Retinal pigment epithelial cell (primary cell): ENCODE measurements around the gene OPCML.

Experiments used
- DNase-seq: peaks from one replicate; pipeline ENCODE4 v3.0.0-alpha.2; 2010; ENCODE audit warnings: low read depth
- H3K4me3 ChIP-seq: 2 replicates; pipeline ENCODE4 v1.5.1; 2011; ENCODE audit warnings: mild to moderate bottlenecking, low read length, control low read depth, moderate library complexity
- TF ChIP-seq, protein P1 (sequence below): conservative IDR thresholded peaks from 2 replicates; pipeline ENCODE4 v1.5.1; 2011; ENCODE audit warnings: low read depth, low read length, control low read depth, inconsistent platforms

Gene OPCML

GRCh38 chr11:133406489-133406888, 125.8 kb downstream of the OPCML start:
- H3K4me3 ChIP-seq: no peak overlapping the region
- DNase-seq: no peak
- TF ChIP-seq, protein P1, sequence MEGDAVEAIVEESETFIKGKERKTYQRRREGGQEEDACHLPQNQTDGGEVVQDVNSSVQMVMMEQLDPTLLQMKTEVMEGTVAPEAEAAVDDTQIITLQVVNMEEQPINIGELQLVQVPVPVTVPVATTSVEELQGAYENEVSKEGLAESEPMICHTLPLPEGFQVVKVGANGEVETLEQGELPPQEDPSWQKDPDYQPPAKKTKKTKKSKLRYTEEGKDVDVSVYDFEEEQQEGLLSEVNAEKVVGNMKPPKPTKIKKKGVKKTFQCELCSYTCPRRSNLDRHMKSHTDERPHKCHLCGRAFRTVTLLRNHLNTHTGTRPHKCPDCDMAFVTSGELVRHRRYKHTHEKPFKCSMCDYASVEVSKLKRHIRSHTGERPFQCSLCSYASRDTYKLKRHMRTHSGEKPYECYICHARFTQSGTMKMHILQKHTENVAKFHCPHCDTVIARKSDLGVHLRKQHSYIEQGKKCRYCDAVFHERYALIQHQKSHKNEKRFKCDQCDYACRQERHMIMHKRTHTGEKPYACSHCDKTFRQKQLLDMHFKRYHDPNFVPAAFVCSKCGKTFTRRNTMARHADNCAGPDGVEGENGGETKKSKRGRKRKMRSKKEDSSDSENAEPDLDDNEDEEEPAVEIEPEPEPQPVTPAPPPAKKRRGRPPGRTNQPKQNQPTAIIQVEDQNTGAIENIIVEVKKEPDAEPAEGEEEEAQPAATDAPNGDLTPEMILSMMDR: no peak

- TF ChIP-seq, protein P1: no peak
- DNase-seq: no peak
- no peak overlapping the region for H3K4me3 ChIP-seq
Measured at GRCh38 chr11:133403900-133404299, 128.4 kb downstream of the OPCML start.

- TF ChIP-seq, protein P1: no peak
- DNase-seq: no peak
- no peak overlapping the region for H3K4me3 ChIP-seq
Measured at GRCh38 chr11:133402551-133402950, 129.8 kb downstream of the OPCML start.

DNA sequence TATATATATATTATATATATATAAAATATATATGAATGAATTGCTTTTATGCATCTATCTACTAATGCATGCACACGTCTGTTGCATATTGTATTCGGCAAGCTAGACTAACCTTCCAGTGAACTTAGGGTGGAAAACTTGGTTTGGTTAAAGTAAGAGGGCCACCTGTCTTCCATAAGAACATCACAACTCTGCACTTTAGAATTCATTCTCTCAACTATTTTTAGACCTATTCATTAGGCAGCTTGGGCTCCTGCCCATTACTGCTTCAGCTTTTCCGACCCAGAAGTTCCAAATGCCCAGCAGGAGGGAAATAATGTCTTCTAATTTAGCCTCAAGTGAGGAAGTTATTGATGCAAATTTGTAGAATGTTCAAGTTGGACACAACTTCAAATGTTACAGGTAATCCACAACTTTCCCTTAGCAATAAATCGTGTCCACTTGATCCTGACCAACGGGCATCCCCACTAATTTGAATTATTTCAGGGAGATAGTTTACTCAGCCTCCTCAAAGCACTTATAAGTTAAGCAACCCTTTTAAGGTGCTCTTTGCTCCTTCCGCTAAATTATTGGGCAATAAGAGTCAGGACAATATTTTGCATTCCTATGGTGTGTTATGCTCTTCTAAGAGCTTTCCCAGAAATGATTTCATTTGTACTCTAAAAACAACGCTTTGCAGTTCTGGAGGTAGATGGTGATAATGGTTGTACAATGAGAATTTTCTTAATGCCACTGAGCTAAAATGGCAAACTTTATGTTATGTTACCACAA, 132.3 kb downstream of the OPCML start:
- TF ChIP-seq, protein P1: no peak
- DNase-seq: no peak
- H3K4me3 ChIP-seq: no peak overlapping the region

- DNase-seq: no peak
Measured at GRCh38 chr11:133399294-133399693, 133.0 kb downstream of the OPCML start.

DNA sequence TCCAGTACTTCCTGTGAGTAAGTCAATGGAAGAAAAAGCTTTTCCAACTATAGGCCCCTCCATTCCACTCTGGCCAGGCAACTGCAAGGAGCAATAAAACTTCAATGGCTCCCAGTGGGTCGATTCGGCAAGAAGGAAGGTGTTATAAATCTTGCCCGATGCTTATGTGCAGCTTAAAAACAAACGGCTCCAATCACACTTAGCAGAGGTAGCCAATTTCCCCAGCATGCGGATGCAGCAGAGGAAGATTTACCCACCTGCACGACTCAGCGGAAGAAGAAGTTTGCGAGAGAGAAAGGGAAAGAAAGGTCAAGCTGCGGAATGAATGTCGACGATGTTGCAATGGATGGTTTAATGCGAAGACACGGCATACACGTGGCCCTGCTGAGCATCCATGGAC, 141.5 kb downstream of the OPCML start:
- no peak for DNase-seq
- H3K4me3 ChIP-seq: no peak overlapping the region
- TF ChIP-seq, protein P1: no peak

More at GRCh38 chr11:133399294-133399693, 133.0 kb downstream of the OPCML start:
- TF ChIP-seq, protein P1: no peak
- no peak overlapping the region for H3K4me3 ChIP-seq

GRCh38 chr11:133388975-133389568, 143.2 kb downstream of the OPCML start:
- TF ChIP-seq, protein P1: no peak
- DNase-seq: no peak
- H3K4me3 ChIP-seq: no peak overlapping the region
